ENCODE measurements around the gene CCL13.

The CCL13 gene

DNA sequence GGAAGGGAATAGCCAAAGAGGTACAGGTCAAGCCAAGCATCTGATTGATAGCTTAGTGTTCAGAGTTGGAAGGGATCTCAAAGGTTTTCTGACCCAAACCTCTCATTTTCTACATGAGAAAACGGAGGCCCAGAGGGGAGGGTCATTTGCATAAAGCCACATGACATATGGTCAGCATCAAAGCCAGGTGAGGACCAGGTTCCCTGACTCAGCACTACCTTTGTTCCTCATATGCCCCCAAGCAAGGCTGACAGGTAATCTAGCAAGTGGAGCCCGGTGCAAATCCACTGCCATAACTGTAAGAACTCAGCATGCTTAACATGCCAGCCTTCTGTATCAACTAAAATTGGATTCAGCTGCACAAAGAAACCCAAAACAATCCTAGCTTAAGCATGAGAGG is 35.0 kb downstream of the CCL13 start:
- no peaks in the 10 kb centered on the region for H3K27me3 ChIP-seq (ENCODE audit: insufficient read depth, insufficient read length)

DNA sequence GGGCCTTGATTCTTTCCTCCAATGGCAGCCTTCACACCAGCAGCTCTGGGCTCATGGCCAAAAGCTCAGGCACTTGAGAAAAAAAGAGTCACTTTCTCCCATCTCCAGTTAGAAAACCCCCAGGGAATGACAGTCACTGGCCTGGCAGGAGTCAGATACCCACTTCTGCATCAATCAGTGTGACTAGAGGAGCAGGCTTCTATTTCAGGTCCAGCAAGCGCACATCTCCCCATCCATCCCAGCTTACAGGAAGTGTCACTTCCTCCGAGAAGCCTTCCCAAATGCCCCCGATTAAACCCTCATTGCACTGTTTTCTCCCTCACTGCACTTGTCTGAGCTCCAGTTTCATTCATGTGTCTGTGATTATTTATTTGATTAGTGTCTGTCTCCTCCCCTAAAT is 37.1 kb downstream of the CCL13 start:
- no peak overlapping the region for H3K9ac ChIP-seq (ENCODE audit: insufficient read length, low read depth)
- TF ChIP-seq YY1 (IDR thresholded peaks at IDR 0.05; ENCODE audit: insufficient read depth, insufficient read length), result no peak
- TF ChIP-seq ZNF274 (IDR thresholded peaks at IDR 0.05; ENCODE audit: low read depth, low read length), result no peak
- TF ChIP-seq SUZ12 (IDR thresholded peaks at IDR 0.05; ENCODE audit: extremely low read depth, insufficient read depth, insufficient read length), result no peak
- no peaks in the 10 kb centered on the region for H3K36me3 ChIP-seq (ENCODE audit: insufficient read depth, insufficient read length, low read length)
- H3K27me3 ChIP-seq (ENCODE audit: insufficient read depth, insufficient read length), result no peaks in the 10 kb centered on the region
- H3K9me3 ChIP-seq (ENCODE audit: insufficient read depth, low read length), result no peaks in the 10 kb centered on the region
- no peak overlapping the region for H3K4me3 ChIP-seq (ENCODE audit: insufficient read length, low read depth)
- DNase-seq (ENCODE audit: low read depth, low spot score), result no peak
- no peaks in the 10 kb centered on the region for H3K4me1 ChIP-seq (ENCODE audit: insufficient read depth, insufficient read length)

More for the DNA sequence above, 35.0 kb downstream of the CCL13 start:
- TF ChIP-seq YY1 (IDR thresholded peaks at IDR 0.05; ENCODE audit: insufficient read depth, insufficient read length), result no peak
- TF ChIP-seq SUZ12 (IDR thresholded peaks at IDR 0.05; ENCODE audit: extremely low read depth, insufficient read depth, insufficient read length), result no peak
- TF ChIP-seq ZNF274 (IDR thresholded peaks at IDR 0.05; ENCODE audit: low read depth, low read length), result no peak
- no peaks in the 10 kb centered on the region for H3K9me3 ChIP-seq (ENCODE audit: insufficient read depth, low read length)
- no peaks in the 10 kb centered on the region for H3K4me1 ChIP-seq (ENCODE audit: insufficient read depth, insufficient read length)
- H3K4me3 ChIP-seq (ENCODE audit: insufficient read length, low read depth), result no peak overlapping the region
- no peak for DNase-seq (ENCODE audit: low read depth, low spot score)
- no peak overlapping the region for H3K9ac ChIP-seq (ENCODE audit: insufficient read length, low read depth)
- H3K36me3 ChIP-seq (ENCODE audit: insufficient read depth, insufficient read length, low read length), result no peaks in the 10 kb centered on the region

DNA sequence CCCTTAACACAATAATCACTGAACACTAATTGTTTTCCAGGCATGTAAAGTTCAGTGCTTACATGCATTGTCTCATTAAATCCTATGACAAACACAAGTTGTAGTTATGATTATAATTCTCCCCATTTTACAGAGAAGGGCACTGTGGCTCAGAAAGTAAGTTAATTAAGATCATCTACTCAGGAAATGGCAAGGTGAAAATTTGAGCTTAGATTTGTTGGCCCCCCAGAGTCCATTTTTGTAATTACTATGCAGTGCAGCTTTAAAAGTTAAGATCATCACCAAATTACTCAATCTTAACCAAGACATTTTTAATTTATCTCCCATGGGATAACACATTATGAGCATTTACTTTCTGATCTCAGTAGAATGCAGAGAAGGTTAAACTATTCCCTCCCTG is 41.0 kb downstream of the CCL13 start:
- Histone ChIP-seq H3K9ac (ENCODE audit: insufficient read length, low read depth) (no peak overlapping the region), H3K27me3 (ENCODE audit: insufficient read depth, insufficient read length) (no peaks in the 10 kb centered on the region), H3K9me3 (ENCODE audit: insufficient read depth, low read length) (no peaks in the 10 kb centered on the region), H3K4me1 (ENCODE audit: insufficient read depth, insufficient read length) (no peaks in the 10 kb centered on the region), H3K36me3 (ENCODE audit: insufficient read depth, insufficient read length, low read length) (no peaks in the 10 kb centered on the region), H3K4me3 (ENCODE audit: insufficient read length, low read depth) (no peak overlapping the region)
- TF ChIP-seq ZNF274 (IDR thresholded peaks at IDR 0.05; ENCODE audit: low read depth, low read length), result no peak
- no peak for TF ChIP-seq YY1 (IDR thresholded peaks at IDR 0.05; ENCODE audit: insufficient read depth, insufficient read length)
- no peak for TF ChIP-seq SUZ12 (IDR thresholded peaks at IDR 0.05; ENCODE audit: extremely low read depth, insufficient read depth, insufficient read length)
- no peak for DNase-seq (ENCODE audit: low read depth, low spot score)

DNA sequence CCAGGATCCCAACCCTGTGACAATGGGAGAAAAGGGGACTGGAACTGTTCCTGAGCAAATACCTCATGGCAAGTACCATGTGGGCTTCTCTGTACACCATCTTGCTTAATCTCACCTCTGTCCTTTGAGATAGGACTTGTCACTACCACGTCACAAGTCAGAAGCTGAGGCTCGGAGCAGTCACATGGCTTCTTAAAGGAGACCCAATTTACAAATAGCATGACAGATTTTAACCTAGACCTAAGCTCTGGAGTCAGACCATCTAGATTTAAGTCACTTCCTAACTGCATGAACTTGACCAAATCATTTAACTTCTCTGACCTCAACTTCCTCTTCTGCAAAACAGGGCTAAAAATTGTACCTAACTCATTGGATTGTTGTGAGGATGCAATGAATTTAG is 42.7 kb downstream of the CCL13 start:
- no peak for TF ChIP-seq ZNF274 (IDR thresholded peaks at IDR 0.05; ENCODE audit: low read depth, low read length)
- DNase-seq (ENCODE audit: low read depth, low spot score), result no peak
- no peak overlapping the region for H3K9ac ChIP-seq (ENCODE audit: insufficient read length, low read depth)
- no peaks in the 10 kb centered on the region for H3K36me3 ChIP-seq (ENCODE audit: insufficient read depth, insufficient read length, low read length)
- no peaks in the 10 kb centered on the region for H3K9me3 ChIP-seq (ENCODE audit: insufficient read depth, low read length)
- no peaks in the 10 kb centered on the region for H3K27me3 ChIP-seq (ENCODE audit: insufficient read depth, insufficient read length)
- H3K4me3 ChIP-seq (ENCODE audit: insufficient read length, low read depth), result no peak overlapping the region
- no peaks in the 10 kb centered on the region for H3K4me1 ChIP-seq (ENCODE audit: insufficient read depth, insufficient read length)

DNA sequence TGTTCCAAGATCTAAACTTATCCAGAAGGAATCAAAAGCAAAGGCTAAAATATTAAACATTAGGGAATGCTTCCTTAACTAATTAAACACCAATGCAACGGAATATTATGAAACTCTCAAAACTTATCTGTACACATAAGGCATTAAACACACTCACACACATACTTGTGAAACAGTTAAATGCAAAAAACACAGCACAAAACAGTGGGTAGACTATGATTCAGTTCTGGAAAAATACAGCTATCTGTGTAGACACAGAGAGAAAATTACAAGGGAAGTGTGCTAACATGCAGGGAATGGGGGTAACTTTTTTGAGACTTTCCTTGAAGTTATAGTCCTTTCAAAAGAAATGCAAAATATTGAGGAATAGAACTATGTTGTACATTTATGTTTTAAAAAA is 43.4 kb downstream of the CCL13 start:
- H3K4me1 ChIP-seq (ENCODE audit: insufficient read depth, insufficient read length), result no peaks in the 10 kb centered on the region
- DNase-seq (ENCODE audit: low read depth, low spot score), result no peak
- H3K27me3 ChIP-seq (ENCODE audit: insufficient read depth, insufficient read length), result no peaks in the 10 kb centered on the region
- H3K36me3 ChIP-seq (ENCODE audit: insufficient read depth, insufficient read length, low read length), result no peaks in the 10 kb centered on the region
- no peaks in the 10 kb centered on the region for H3K9me3 ChIP-seq (ENCODE audit: insufficient read depth, low read length)
- H3K4me3 ChIP-seq (ENCODE audit: insufficient read length, low read depth), result no peak overlapping the region
- H3K9ac ChIP-seq (ENCODE audit: insufficient read length, low read depth), result no peak overlapping the region
- TF ChIP-seq SUZ12 (IDR thresholded peaks at IDR 0.05; ENCODE audit: extremely low read depth, insufficient read depth, insufficient read length) (no peak), YY1 (IDR thresholded peaks at IDR 0.05; ENCODE audit: insufficient read depth, insufficient read length) (no peak), ZNF274 (IDR thresholded peaks at IDR 0.05; ENCODE audit: low read depth, low read length) (no peak)

DNA sequence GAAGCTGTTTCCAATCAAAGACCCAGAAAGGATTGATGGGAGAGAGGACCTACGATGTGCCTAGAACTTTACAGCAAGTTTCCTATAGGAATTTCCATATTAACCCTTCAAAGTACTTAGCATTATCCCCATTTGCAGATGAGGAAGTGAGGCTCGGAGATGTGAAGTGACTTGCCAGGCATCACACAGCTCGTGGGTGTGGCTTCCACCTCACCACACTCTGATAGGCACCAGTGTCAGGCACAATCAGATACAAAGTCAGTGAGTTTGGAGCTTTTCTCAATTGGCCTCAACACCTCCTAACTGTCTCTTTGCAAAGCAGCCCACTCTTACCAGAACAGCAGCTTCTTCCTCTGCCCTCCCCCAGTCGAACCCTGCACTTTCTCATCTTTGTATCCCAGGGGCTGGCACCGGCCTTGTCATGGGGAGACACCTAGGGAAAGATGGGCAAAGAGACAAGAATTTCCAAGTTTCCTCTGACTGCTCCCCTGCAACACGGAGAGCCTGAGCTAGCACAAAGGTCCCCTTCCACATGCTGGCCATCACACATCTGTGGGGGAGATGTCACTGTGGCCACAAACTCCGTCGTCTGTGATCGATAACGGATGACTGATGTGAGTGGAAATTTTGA is 44.1 kb downstream of the CCL13 start:
- H3K36me3 ChIP-seq (ENCODE audit: insufficient read depth, insufficient read length, low read length), result no peaks in the 10 kb centered on the region
- no peaks in the 10 kb centered on the region for H3K4me1 ChIP-seq (ENCODE audit: insufficient read depth, insufficient read length)
- H3K9ac ChIP-seq (ENCODE audit: insufficient read length, low read depth), result no peak overlapping the region
- DNase-seq (ENCODE audit: low read depth, low spot score), result no peak
- TF ChIP-seq SUZ12 (IDR thresholded peaks at IDR 0.05; ENCODE audit: extremely low read depth, insufficient read depth, insufficient read length) (no peak), YY1 (IDR thresholded peaks at IDR 0.05; ENCODE audit: insufficient read depth, insufficient read length) (no peak), ZNF274 (IDR thresholded peaks at IDR 0.05; ENCODE audit: low read depth, low read length) (no peak)
- no peak overlapping the region for H3K4me3 ChIP-seq (ENCODE audit: insufficient read length, low read depth)
- H3K27me3 ChIP-seq (ENCODE audit: insufficient read depth, insufficient read length), result no peaks in the 10 kb centered on the region
- H3K9me3 ChIP-seq (ENCODE audit: insufficient read depth, low read length), result no peaks in the 10 kb centered on the region

DNA sequence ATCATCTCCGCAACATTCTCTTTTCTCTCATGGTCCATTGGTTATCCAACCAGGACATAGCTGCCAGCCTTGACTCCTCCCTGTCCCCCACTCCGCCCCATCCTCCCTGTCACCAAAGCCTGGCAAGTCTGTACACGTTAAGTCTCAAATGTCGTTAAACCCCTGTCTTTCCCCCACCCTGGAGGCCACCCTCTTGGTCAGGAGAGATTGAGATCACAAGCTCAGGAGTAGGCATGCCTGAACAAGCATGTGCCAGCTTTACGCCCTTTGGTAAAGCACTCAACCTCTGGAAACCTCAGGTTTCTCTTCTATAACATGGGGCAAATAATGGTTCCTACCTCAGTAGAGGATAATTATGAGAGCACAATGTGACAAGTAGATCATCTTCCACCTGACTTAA is 44.9 kb downstream of the CCL13 start:
- Histone ChIP-seq H3K9me3 (ENCODE audit: insufficient read depth, low read length) (no peaks in the 10 kb centered on the region), H3K4me3 (ENCODE audit: insufficient read length, low read depth) (no peak overlapping the region), H3K36me3 (ENCODE audit: insufficient read depth, insufficient read length, low read length) (no peaks in the 10 kb centered on the region), H3K9ac (ENCODE audit: insufficient read length, low read depth) (no peak overlapping the region), H3K4me1 (ENCODE audit: insufficient read depth, insufficient read length) (no peaks in the 10 kb centered on the region), H3K27me3 (ENCODE audit: insufficient read depth, insufficient read length) (no peaks in the 10 kb centered on the region)
- DNase-seq (ENCODE audit: low read depth, low spot score), result no peak
- TF ChIP-seq SUZ12 (IDR thresholded peaks at IDR 0.05; ENCODE audit: extremely low read depth, insufficient read depth, insufficient read length), result no peak
- no peak for TF ChIP-seq YY1 (IDR thresholded peaks at IDR 0.05; ENCODE audit: insufficient read depth, insufficient read length)
- no peak for TF ChIP-seq ZNF274 (IDR thresholded peaks at IDR 0.05; ENCODE audit: low read depth, low read length)

Data from NT2/D1 (cell line).